Measurements from ENCODE around the gene CC2D2B. TPM values are rescaled to one million over a fixed set of nuclear protein-coding genes. Genes with fewer than 3 reads are reported as not detected.
A peak's percentile ranks its signal among the peaks of the same experiment; 100 is the strongest.

CC2D2B gene
- total RNA-seq, 1 experiment from 2014 or later, result 0.21 TPM

DNA sequence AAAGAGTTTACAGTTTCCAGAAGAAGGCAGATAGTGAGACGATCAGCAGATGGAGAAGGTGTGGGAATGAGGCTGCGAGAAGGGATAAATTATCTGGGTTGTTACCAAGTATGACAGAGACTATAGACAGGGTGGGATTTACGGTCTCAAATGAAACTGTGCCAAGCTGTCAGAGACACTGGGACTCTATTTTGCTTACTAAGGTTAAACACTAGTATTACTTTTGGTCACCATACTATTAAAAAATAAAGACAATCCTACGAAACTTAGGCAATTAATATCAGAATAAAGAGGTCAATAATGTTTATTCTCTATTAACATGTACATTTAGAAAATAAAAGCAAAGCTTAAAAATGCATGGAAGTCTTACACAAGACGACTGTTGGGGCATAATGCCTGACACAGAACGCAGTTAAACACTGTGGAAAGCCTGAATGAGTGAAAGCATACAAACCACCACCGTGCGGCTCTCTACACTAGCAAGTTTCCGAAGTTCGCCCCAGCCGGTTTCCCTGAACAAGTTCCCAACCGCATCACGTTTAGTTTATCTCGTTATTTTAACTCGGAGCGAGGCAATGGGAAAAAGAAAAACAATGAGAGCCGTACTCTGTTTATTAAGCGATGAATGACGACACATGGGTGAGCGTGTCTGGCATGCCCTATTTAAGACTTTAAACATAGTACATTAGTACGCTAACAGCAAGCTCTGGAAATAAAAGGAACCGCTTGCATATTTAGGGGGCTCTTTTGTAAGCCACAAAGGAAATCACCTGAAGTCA lies 909 bp upstream of the CC2D2B start:
- peaks cover 10% of the 10 kb centered on the region for H3K27me3 ChIP-seq (ENCODE audit: control insufficient read depth, insufficient read depth, low read length)
- in situ Hi-C loops (cut with HindIII; ENCODE audit: low pct_unique_long_range_greater_than_20kb, low sequenced_read_pairs) (no loop called here), intact Hi-C loops (cut with micrococcal nuclease; ENCODE audit: unreplicated experiment) (no loop called here)
- H3K4me1 ChIP-seq (ENCODE audit: control insufficient read depth, insufficient read depth, low read length), result 0 out of 2 replicates have a peak, but pooled peaks cover 7% of the 10 kb centered on the region
- TF ChIP-seq POLR2AphosphoS5 (IDR thresholded peaks at IDR 0.05; ENCODE audit: low read depth, low read length) (no peak), TCF7L2 (IDR thresholded peaks at IDR 0.05; ENCODE audit: low read depth, low read length) (0 out of 2 replicates have a peak, but pooled peaks have one; percentile 50)
- TF ChIP-seq, protein P1, sequence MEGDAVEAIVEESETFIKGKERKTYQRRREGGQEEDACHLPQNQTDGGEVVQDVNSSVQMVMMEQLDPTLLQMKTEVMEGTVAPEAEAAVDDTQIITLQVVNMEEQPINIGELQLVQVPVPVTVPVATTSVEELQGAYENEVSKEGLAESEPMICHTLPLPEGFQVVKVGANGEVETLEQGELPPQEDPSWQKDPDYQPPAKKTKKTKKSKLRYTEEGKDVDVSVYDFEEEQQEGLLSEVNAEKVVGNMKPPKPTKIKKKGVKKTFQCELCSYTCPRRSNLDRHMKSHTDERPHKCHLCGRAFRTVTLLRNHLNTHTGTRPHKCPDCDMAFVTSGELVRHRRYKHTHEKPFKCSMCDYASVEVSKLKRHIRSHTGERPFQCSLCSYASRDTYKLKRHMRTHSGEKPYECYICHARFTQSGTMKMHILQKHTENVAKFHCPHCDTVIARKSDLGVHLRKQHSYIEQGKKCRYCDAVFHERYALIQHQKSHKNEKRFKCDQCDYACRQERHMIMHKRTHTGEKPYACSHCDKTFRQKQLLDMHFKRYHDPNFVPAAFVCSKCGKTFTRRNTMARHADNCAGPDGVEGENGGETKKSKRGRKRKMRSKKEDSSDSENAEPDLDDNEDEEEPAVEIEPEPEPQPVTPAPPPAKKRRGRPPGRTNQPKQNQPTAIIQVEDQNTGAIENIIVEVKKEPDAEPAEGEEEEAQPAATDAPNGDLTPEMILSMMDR (IDR thresholded peaks at IDR 0.05), result peak; percentile 62; the same call in 1 of the 2 replicates
- ATAC-seq, result peak; percentile 67
- BruUV-seq (replicated peaks), result TSS peak; percentile 54
- no peaks in the 10 kb centered on the region for H3K9me3 ChIP-seq (ENCODE audit: control insufficient read depth, insufficient read depth, low read depth, low read length)
- peak overlapping the region; percentile 95 for H3K27ac ChIP-seq (ENCODE audit: low read length)
- ChIA-PET POLR2A (no interaction called here), CTCF (interaction anchor here (0.5 to 1.5 kb wide), 5 partner anchors 59 to 440 kb away, joined by 3 to 6 read pairs (median 3); partner anchors contain the start of gene TCTN3)
- peaks cover 12% of the 10 kb centered on the region for H3K36me3 ChIP-seq (ENCODE audit: control insufficient read depth, insufficient read depth, low read length)
- H3K4me3 ChIP-seq (ENCODE audit: low read depth in 2 of 2, low read length in 2 of 2), result peak overlapping the region; percentile 88 to 89
- DNase-seq (ENCODE audit: low read depth, low spot score), result peak; percentile 28

DNA sequence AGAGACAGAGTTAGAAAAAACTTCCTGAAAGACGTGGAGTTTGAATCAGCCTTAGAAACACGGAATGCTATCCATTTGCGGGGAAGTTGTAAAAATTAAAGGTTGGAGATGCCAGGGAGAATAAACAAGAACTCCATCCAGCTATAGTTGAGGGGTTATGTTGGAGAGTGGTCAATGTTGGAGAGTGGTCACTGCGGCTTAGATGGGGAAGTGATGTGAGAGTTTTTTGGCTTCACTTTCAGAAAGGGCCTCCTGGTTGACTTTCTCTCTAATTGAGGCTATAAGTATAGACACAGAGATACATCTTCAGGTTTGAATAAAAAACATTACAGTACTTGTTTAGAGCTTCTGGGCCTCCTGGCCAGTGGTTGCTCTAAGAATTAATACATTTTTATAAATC lies 675 bp downstream of the CC2D2B start:
- Histone ChIP-seq H3K4me3 (ENCODE audit: low read depth in 2 of 2, low read length in 2 of 2) (no peak overlapping the region; a peak in 1 of 4 replicates), H3K27me3 (ENCODE audit: control insufficient read depth, insufficient read depth, low read length) (peaks cover 16% of the 10 kb centered on the region), H3K27ac (ENCODE audit: low read length) (peak overlapping the region; percentile 95; the same call in 1 of the 2 replicates), H3K9me3 (ENCODE audit: control insufficient read depth, insufficient read depth, low read depth, low read length) (no peaks in the 10 kb centered on the region), H3K4me1 (ENCODE audit: control insufficient read depth, insufficient read depth, low read length) (0 out of 2 replicates have a peak, but pooled peaks cover 7% of the 10 kb centered on the region), H3K36me3 (ENCODE audit: control insufficient read depth, insufficient read depth, low read length) (peaks cover 2% of the 10 kb centered on the region; the same call in 1 of the 2 replicates)
- ATAC-seq (no peak), DNase-seq (ENCODE audit: low read depth, low spot score) (no peak)
- ChIA-PET POLR2A (no interaction called here), CTCF (interaction anchor here (1.5 kb wide), 1 partner anchor 214 kb away, joined by 6 read pairs; the partner anchor contains the start of gene TCTN3)
- TF ChIP-seq, protein P2, sequence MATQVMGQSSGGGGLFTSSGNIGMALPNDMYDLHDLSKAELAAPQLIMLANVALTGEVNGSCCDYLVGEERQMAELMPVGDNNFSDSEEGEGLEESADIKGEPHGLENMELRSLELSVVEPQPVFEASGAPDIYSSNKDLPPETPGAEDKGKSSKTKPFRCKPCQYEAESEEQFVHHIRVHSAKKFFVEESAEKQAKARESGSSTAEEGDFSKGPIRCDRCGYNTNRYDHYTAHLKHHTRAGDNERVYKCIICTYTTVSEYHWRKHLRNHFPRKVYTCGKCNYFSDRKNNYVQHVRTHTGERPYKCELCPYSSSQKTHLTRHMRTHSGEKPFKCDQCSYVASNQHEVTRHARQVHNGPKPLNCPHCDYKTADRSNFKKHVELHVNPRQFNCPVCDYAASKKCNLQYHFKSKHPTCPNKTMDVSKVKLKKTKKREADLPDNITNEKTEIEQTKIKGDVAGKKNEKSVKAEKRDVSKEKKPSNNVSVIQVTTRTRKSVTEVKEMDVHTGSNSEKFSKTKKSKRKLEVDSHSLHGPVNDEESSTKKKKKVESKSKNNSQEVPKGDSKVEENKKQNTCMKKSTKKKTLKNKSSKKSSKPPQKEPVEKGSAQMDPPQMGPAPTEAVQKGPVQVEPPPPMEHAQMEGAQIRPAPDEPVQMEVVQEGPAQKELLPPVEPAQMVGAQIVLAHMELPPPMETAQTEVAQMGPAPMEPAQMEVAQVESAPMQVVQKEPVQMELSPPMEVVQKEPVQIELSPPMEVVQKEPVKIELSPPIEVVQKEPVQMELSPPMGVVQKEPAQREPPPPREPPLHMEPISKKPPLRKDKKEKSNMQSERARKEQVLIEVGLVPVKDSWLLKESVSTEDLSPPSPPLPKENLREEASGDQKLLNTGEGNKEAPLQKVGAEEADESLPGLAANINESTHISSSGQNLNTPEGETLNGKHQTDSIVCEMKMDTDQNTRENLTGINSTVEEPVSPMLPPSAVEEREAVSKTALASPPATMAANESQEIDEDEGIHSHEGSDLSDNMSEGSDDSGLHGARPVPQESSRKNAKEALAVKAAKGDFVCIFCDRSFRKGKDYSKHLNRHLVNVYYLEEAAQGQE (IDR thresholded peaks at IDR 0.05; ENCODE audit: insufficient read depth in 1 of 2, low read depth in 2 of 2, low read length in 1 of 2), result no peak
- no peak for TF ChIP-seq SIN3A (IDR thresholded peaks at IDR 0.05; ENCODE audit: borderline replicate concordance, insufficient read depth, low read depth, low read length)
- TF ChIP-seq TCF7L2 (IDR thresholded peaks at IDR 0.05; ENCODE audit: low read depth, low read length), result no peak
- TF ChIP-seq, protein P1 (IDR thresholded peaks at IDR 0.05), result no peak
- no peak for TF ChIP-seq POLR2AphosphoS5 (IDR thresholded peaks at IDR 0.05; ENCODE audit: low read depth, low read length)
- intact Hi-C loops (cut with micrococcal nuclease; ENCODE audit: unreplicated experiment), result no loop called here
- in situ Hi-C loops (cut with HindIII; ENCODE audit: low pct_unique_long_range_greater_than_20kb, low sequenced_read_pairs), result no loop called here
- no TSS peak for BruUV-seq (replicated peaks)

All from Panc1 (cell line).